Keratinocyte (primary cell): ENCODE measurements around the gene CTIF. TPM values are rescaled to one million over a fixed set of nuclear protein-coding genes. Genes with fewer than 3 reads are reported as not detected.

Source experiments
- DNase-seq: peaks from one replicate; pipeline ENCODE4 v3.0.0-alpha.2; 2011; ENCODE audit warnings: low read depth, missing footprints, low spot score
- FAIRE-seq: peaks from 2 replicates; lab custom pipeline; 2011; peaks lifted over from hg19 to GRCh38; lab: Jason Lieb, UNC
- H2AFZ ChIP-seq: 2 replicates; pipeline ENCODE4 v1.6.0; 2012; ENCODE audit warnings: low read length, control low read depth, inconsistent platforms; ENCODE audit not compliant: control insufficient read depth
- H3K27ac ChIP-seq: 2 replicates; pipeline ENCODE4 v1.5.1; 2011; ENCODE audit warnings: low read length; ENCODE audit not compliant: control insufficient read depth, insufficient read depth
- H3K27me3 ChIP-seq: 3 replicates; pipeline ENCODE4 v1.6.0; 2011; ENCODE audit warnings: low read length; ENCODE audit not compliant: control insufficient read depth, insufficient read depth; ENCODE audit errors: extremely low read depth
- H3K36me3 ChIP-seq, 2 experiments: 2 replicates in 1 of 2; 3 replicates in 1 of 2; pipeline ENCODE4 v1.5.1; 2011; ENCODE audit warnings: low read length in 2 of 2, mild to moderate bottlenecking in 1 of 2; ENCODE audit not compliant: control insufficient read depth in 2 of 2, insufficient read depth in 2 of 2; ENCODE audit errors: extremely low read depth in 1 of 2
- H3K4me1 ChIP-seq: 3 replicates; pipeline ENCODE4 v1.5.1; 2011; ENCODE audit warnings: low read length; ENCODE audit not compliant: control insufficient read depth, insufficient read depth; ENCODE audit errors: extremely low read depth
- H3K4me2 ChIP-seq: 3 replicates; pipeline ENCODE4 v1.6.0; 2011; ENCODE audit warnings: low read depth, low read length; ENCODE audit not compliant: control insufficient read depth, insufficient read depth; ENCODE audit errors: extremely low read depth
- H3K4me3 ChIP-seq, 3 experiments: fragments of 200-600 bp in 1 of 3; sonication (generic) in 1 of 3; 2 replicates in 2 of 3; 3 replicates in 1 of 3; pipeline ENCODE4 v1.5.1; 2011 to 2016; ENCODE audit warnings: low read length in 3 of 3, mild to moderate bottlenecking in 3 of 3, control low read depth in 2 of 3, inconsistent platforms in 1 of 3, low read depth in 1 of 3, mixed read lengths in 1 of 3, mixed run types in 1 of 3, moderate library complexity in 1 of 3; ENCODE audit not compliant: control insufficient read depth in 2 of 3, insufficient read depth in 2 of 3; ENCODE audit errors: extremely low read depth in 1 of 3
- H3K79me2 ChIP-seq: 2 replicates; pipeline ENCODE4 v1.6.0; 2012; ENCODE audit warnings: low read length; ENCODE audit not compliant: control insufficient read depth, insufficient read depth
- H3K9ac ChIP-seq: 3 replicates; pipeline ENCODE4 v1.6.0; 2011; ENCODE audit warnings: low read length; ENCODE audit not compliant: control insufficient read depth, insufficient read depth; ENCODE audit errors: extremely low read depth
- H3K9me1 ChIP-seq: 3 replicates; pipeline ENCODE4 v1.6.0; 2011; ENCODE audit warnings: low read length; ENCODE audit not compliant: control insufficient read depth, insufficient read depth; ENCODE audit errors: extremely low read depth
- H3K9me3 ChIP-seq: 2 replicates; pipeline ENCODE4 v1.5.1; 2012; ENCODE audit warnings: low read depth, low read length; ENCODE audit not compliant: control insufficient read depth
- H4K20me1 ChIP-seq: 3 replicates; pipeline ENCODE4 v1.6.0; 2011; ENCODE audit warnings: low read length; ENCODE audit not compliant: control insufficient read depth, insufficient read depth; ENCODE audit errors: extremely low read depth
- EZH2 ChIP-seq: IDR thresholded peaks from one replicate; pipeline ENCODE4 v1.6.1; 2012; ENCODE audit warnings: inconsistent platforms, mild to moderate bottlenecking, low read length, moderate library complexity
- dilution Hi-C: fragments of 300-500 bp; cut with MboI; formaldehyde crosslinking; loops from one replicate; pipeline ENCODE4 v1.7.0; 2020; ENCODE audit warnings: low sequenced_read_pairs; ENCODE audit not compliant: extremely low pct_ligation_motif_present
- polyA plus RNA-seq, 5 experiments: library from polyadenylated mRNA; depleted of rRNA in 3 of 5; stranded (reverse) in 3 of 5; stranded (forward) in 1 of 5; unstranded in 1 of 5; fragments of >200 nt; gene quantifications; 1 replicate in 1 of 5; 2 replicates in 3 of 5; 3 replicates in 1 of 5; pipeline versions ENCODE4 v1.2.1 to v1.2.3, GENCODE V29; 2011 to 2012; ENCODE audit warnings: missing spikeins in 2 of 5, low read depth in 1 of 5, low replicate concordance in 1 of 5
- TF ChIP-seq, protein P1 (sequence below), 3 experiments: IDR thresholded peaks in 1 of 3; conservative IDR thresholded peaks in 1 of 3; optimal IDR thresholded peaks in 1 of 3; 2 replicates in 2 of 3; 3 replicates in 1 of 3; pipeline versions ENCODE3 to v1.5.1; 2011; ENCODE audit warnings: low read length in 3 of 3, mild to moderate bottlenecking in 3 of 3, moderate library complexity in 2 of 3, control low read depth in 1 of 3, inconsistent platforms in 1 of 3; ENCODE audit not compliant: insufficient read depth in 2 of 3; ENCODE audit errors: extremely low read depth in 1 of 3

The CTIF gene
- polyA plus RNA-seq, 1 donor (not counting 4 experiments of a cell fraction or from before 2014, with no cell fraction given): 15.0 TPM

DNA sequence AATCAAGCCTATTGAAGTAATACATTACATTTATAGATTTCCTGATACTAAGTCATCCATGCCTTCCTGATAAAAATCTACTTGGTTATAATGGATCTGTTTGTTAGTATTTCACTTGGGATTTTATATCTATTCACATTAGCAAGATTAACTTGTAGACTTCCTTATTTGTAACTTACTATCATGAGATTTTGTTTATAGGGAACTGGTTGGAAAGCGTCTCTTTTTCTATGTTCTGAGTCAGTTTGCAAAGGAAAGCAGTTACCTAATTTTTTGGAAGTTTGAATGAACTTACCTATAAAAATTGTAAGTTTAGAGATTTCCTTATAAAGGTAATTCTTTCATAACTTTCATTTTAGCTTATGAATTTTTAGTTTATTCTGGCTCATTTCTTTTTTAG, 270.5 kb downstream of the CTIF start:
- no peak overlapping the region for H2AFZ ChIP-seq
- H3K9ac ChIP-seq: no peak overlapping the region
- H3K4me1 ChIP-seq: peaks cover 10% of the 10 kb centered on the region
- DNase-seq (no peak), FAIRE-seq (no peak)
- TF ChIP-seq EZH2: no peak
- TF ChIP-seq, protein P1, sequence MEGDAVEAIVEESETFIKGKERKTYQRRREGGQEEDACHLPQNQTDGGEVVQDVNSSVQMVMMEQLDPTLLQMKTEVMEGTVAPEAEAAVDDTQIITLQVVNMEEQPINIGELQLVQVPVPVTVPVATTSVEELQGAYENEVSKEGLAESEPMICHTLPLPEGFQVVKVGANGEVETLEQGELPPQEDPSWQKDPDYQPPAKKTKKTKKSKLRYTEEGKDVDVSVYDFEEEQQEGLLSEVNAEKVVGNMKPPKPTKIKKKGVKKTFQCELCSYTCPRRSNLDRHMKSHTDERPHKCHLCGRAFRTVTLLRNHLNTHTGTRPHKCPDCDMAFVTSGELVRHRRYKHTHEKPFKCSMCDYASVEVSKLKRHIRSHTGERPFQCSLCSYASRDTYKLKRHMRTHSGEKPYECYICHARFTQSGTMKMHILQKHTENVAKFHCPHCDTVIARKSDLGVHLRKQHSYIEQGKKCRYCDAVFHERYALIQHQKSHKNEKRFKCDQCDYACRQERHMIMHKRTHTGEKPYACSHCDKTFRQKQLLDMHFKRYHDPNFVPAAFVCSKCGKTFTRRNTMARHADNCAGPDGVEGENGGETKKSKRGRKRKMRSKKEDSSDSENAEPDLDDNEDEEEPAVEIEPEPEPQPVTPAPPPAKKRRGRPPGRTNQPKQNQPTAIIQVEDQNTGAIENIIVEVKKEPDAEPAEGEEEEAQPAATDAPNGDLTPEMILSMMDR (optimal IDR thresholded peaks at IDR 0.05 in 1 of 3, IDR thresholded peaks at IDR 0.05 in 1 of 3, conservative IDR thresholded peaks at IDR 0.05 in 1 of 3; ENCODE audit: extremely low read depth in 1 of 3, insufficient read depth in 2 of 3, low read length in 3 of 3): no peak
- no peak overlapping the region for H3K27ac ChIP-seq
- H3K36me3 ChIP-seq: peaks cover 3 to 7% of the 10 kb centered on the region in 2 experiments
- dilution Hi-C loops: no loop called here
- no peak overlapping the region for H3K4me2 ChIP-seq
- no peak overlapping the region for H3K4me3 ChIP-seq
- no peaks in the 10 kb centered on the region for H3K9me3 ChIP-seq
- no peaks in the 10 kb centered on the region for H3K79me2 ChIP-seq
- H3K9me1 ChIP-seq: no peaks in the 10 kb centered on the region
- no peaks in the 10 kb centered on the region for H3K27me3 ChIP-seq
- no peaks in the 10 kb centered on the region for H4K20me1 ChIP-seq

DNA sequence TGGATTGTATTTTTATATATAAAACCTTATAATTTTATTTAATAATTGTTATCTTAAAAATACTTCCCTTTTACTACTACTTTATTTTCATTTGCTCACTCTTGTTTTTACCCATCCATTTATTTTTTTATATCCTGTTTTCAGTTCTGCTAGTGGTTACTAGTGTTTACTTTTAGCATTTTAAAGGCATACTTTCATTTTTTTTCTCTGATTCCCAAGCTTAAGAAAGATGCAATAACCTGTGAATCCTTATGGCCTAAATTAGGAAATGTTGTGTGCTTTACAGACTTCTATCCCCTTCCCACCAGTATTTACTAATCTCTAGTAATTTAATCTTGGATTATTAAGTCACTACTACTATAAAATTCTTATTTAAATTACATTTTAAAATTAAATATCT, 272.0 kb downstream of the CTIF start:
- H3K27me3 ChIP-seq: no peaks in the 10 kb centered on the region
- TF ChIP-seq, protein P1 (optimal IDR thresholded peaks at IDR 0.05 in 1 of 3, IDR thresholded peaks at IDR 0.05 in 1 of 3, conservative IDR thresholded peaks at IDR 0.05 in 1 of 3; ENCODE audit: extremely low read depth in 1 of 3, insufficient read depth in 2 of 3, low read length in 3 of 3): no peak
- TF ChIP-seq EZH2: no peak
- no peaks in the 10 kb centered on the region for H3K9me3 ChIP-seq
- dilution Hi-C loops: no loop called here
- DNase-seq (no peak), FAIRE-seq (no peak)
- no peak overlapping the region for H3K4me3 ChIP-seq
- H3K9ac ChIP-seq: no peak overlapping the region
- no peaks in the 10 kb centered on the region for H3K79me2 ChIP-seq
- no peaks in the 10 kb centered on the region for H4K20me1 ChIP-seq
- H3K9me1 ChIP-seq: no peaks in the 10 kb centered on the region
- H3K27ac ChIP-seq: no peak overlapping the region
- H2AFZ ChIP-seq: no peak overlapping the region
- H3K4me2 ChIP-seq: no peak overlapping the region
- H3K4me1 ChIP-seq: peaks cover 13% of the 10 kb centered on the region
- peaks cover 1 to 3% of the 10 kb centered on the region in 2 experiments for H3K36me3 ChIP-seq
